PFSK-1 (cell line): Measurements from ENCODE around the gene TTN.

Experiments used
- FOXP2 ChIP-seq: optimal IDR thresholded peaks from 2 replicates; pipeline ENCODE3; 2011; ENCODE audit warnings: borderline replicate concordance, control low read depth, inconsistent platforms; ENCODE audit not compliant: insufficient read depth; ENCODE audit errors: extremely low read length, extremely low read depth
- POLR2AphosphoS5 ChIP-seq: IDR thresholded peaks from 2 replicates; pipeline ENCODE4 v1.6.1; 2012; ENCODE audit warnings: low read depth, mild to moderate bottlenecking, control low read depth, low read length, moderate library complexity
- SIN3A ChIP-seq: IDR thresholded peaks from 2 replicates; pipeline ENCODE4 v1.6.1; 2012; ENCODE audit warnings: mild to moderate bottlenecking, low read length, moderate library complexity, borderline replicate concordance; ENCODE audit not compliant: insufficient read depth
- TAF1 ChIP-seq: IDR thresholded peaks from 2 replicates; pipeline ENCODE4 v1.6.1; 2012; ENCODE audit warnings: low read length, control low read depth, borderline replicate concordance; ENCODE audit not compliant: insufficient read depth
- TF ChIP-seq, protein P1 (sequence below), 2 experiments: IDR thresholded peaks; 2 replicates each; pipeline versions ENCODE4 v1.6.1 to v1.8.0; 2011 to 2012; ENCODE audit warnings: low read depth in 2 of 2, low read length in 2 of 2, control low read depth in 1 of 2, inconsistent platforms in 1 of 2, mild to moderate bottlenecking in 1 of 2, moderate library complexity in 1 of 2; ENCODE audit not compliant: insufficient read depth in 1 of 2

TTN gene

GRCh38 chr2:178756343-178756742, 50.9 kb downstream of the TTN start:
- TF ChIP-seq, protein P1, sequence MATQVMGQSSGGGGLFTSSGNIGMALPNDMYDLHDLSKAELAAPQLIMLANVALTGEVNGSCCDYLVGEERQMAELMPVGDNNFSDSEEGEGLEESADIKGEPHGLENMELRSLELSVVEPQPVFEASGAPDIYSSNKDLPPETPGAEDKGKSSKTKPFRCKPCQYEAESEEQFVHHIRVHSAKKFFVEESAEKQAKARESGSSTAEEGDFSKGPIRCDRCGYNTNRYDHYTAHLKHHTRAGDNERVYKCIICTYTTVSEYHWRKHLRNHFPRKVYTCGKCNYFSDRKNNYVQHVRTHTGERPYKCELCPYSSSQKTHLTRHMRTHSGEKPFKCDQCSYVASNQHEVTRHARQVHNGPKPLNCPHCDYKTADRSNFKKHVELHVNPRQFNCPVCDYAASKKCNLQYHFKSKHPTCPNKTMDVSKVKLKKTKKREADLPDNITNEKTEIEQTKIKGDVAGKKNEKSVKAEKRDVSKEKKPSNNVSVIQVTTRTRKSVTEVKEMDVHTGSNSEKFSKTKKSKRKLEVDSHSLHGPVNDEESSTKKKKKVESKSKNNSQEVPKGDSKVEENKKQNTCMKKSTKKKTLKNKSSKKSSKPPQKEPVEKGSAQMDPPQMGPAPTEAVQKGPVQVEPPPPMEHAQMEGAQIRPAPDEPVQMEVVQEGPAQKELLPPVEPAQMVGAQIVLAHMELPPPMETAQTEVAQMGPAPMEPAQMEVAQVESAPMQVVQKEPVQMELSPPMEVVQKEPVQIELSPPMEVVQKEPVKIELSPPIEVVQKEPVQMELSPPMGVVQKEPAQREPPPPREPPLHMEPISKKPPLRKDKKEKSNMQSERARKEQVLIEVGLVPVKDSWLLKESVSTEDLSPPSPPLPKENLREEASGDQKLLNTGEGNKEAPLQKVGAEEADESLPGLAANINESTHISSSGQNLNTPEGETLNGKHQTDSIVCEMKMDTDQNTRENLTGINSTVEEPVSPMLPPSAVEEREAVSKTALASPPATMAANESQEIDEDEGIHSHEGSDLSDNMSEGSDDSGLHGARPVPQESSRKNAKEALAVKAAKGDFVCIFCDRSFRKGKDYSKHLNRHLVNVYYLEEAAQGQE (IDR thresholded peaks at IDR 0.05; ENCODE audit: insufficient read depth in 1 of 2, low read depth in 2 of 2, low read length in 2 of 2) = no peak
- TF ChIP-seq TAF1 (no peak), FOXP2 (no peak), SIN3A (no peak), POLR2AphosphoS5 (no peak)

GRCh38 chr2:178747767-178748166, 59.5 kb downstream of the TTN start:
- TF ChIP-seq, protein P1 (IDR thresholded peaks at IDR 0.05; ENCODE audit: insufficient read depth in 1 of 2, low read depth in 2 of 2, low read length in 2 of 2) = no peak
- no peak for TF ChIP-seq FOXP2

- TF ChIP-seq POLR2AphosphoS5 = no peak
- TF ChIP-seq FOXP2 = no peak
- no peak for TF ChIP-seq SIN3A
- TF ChIP-seq, protein P1 (IDR thresholded peaks at IDR 0.05; ENCODE audit: insufficient read depth in 1 of 2, low read depth in 2 of 2, low read length in 2 of 2) = no peak
- TF ChIP-seq TAF1 = no peak
Measured at GRCh38 chr2:178734518-178734917, 72.7 kb downstream of the TTN start.

- no peak for TF ChIP-seq POLR2AphosphoS5
- TF ChIP-seq, protein P1 (IDR thresholded peaks at IDR 0.05; ENCODE audit: insufficient read depth in 1 of 2, low read depth in 2 of 2, low read length in 2 of 2) = no peak
- TF ChIP-seq FOXP2 = no peak
- TF ChIP-seq SIN3A = no peak
- TF ChIP-seq TAF1 = no peak
Measured at GRCh38 chr2:178733975-178734374, 73.2 kb downstream of the TTN start.

GRCh38 chr2:178732913-178733312, 74.3 kb downstream of the TTN start:
- TF ChIP-seq POLR2AphosphoS5 = no peak
- TF ChIP-seq FOXP2 = no peak
- no peak for TF ChIP-seq SIN3A
- no peak for TF ChIP-seq TAF1
- TF ChIP-seq, protein P1 (IDR thresholded peaks at IDR 0.05; ENCODE audit: insufficient read depth in 1 of 2, low read depth in 2 of 2, low read length in 2 of 2) = no peak
